SKM-1 treated with dmso at 0.1 percent for 144 hours (cell line): ENCODE measurements around the gene CGA.
A peak's percentile ranks its signal among the peaks of the same experiment; 100 is the strongest.
"Not testable (repeated sequence)": the region's sequence is repeated elsewhere in the genome, so short reads cannot be mapped to it uniquely, and the experiment has no call there.

Experiments
- DNase-seq: peaks from one replicate; lab custom pipeline; 2025; ENCODE audit not compliant: unreplicated experiment; lab: John Stamatoyannopoulos, UW

The CGA gene

DNA sequence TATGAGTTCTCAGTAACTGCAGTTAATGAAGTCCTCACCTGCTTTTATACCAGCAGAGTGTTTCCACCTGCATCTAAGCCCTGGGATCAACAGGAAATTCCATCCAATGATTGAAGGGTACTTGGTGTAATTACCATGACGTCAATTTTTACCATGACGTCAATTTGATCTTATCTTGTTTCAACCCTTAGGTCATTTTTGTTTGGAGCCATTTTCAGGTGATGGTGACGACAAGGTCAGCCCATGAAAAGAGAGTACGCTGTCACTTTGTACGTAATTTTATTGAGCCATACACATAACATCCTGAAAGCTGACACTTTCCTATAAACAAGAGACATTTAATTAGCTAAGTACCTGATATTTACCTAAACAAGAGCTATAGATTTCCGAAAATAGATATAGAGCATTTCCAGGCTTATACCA lies at the start of gene CGA:
Gene CGA (minus strand): TSS at position 20 of the 423 bp plus-strand sequence. CDS start 6,906 bp downstream, outside the sequence.
- DNase-seq: no peak

DNA sequence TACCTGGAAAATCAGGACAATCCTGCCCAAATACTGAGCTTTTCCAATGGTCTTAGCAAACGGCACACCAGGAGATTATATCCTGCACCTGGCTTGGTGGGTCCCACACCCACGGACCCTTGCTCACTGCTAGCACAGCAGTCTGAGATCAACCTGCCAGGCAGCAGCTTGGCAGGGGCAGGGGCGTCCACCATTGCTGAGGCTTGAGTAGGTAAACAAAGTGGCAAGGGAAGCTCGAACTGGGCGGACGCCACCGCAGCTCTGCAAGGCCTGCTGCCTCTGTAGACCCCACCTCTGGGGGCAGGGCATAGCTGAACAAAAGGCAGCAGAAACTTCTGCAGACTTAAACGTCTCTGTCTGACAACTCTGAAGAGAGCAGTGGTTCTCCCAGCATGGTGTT lies 45.0 kb upstream of the CGA start:
- DNase-seq: not testable (repeated sequence)

DNA sequence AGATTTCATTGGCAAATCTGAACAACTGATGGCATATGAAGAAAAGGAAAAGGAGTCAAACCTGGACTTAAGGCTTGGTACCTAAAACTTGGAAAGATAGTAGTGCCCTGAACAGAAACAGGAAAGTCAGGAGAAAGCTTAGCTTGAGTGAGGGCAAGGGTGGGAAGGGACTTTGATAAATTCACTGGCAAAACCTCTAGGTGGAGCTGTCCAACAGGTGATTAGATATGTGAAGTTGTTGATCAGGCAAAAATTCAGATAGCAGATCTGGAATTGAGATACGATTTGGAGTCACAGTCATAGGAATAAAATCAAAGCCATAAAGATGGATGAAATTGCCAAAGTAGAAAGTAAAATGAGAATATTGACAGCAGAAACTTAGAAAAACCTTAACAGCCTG lies 44.3 kb upstream of the CGA start:
- DNase-seq: peak; percentile 33

DNA sequence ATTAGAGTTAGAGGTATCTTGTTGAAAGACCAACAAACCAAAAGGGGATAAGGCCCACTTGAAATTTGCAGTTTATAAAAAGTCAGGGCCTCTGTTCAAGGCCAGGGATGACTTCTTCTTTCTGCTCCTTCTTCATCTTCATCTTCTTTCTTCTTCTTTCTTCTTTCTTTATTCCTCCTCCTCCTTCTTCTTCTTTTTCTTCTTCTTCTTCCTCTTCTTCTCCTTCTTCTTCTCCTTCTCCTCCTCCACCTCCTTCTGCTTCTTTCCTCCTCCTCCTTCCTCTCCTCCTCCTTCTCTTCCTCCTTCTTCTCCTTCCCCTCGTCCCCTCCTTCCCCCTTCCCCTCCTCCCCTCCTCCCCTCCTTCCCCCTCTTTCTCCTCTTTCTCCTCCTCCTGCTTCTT lies 42.1 kb upstream of the CGA start:
- DNase-seq: no peak

DNA sequence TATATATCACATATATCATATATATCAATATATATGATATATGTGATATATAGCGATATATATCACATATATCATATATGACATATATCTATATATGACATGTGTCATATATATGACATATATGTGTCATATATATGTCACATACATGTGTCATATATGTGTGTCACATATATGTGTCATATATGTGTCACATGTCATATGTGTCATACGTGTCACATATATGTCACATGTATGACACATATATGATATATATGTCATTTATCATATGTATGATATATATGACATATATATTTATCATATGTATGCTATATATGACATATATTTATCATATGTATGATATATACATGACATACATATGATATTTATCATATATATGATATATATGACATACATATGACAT lies 32.8 kb upstream of the CGA start:
- no peak for DNase-seq

DNA sequence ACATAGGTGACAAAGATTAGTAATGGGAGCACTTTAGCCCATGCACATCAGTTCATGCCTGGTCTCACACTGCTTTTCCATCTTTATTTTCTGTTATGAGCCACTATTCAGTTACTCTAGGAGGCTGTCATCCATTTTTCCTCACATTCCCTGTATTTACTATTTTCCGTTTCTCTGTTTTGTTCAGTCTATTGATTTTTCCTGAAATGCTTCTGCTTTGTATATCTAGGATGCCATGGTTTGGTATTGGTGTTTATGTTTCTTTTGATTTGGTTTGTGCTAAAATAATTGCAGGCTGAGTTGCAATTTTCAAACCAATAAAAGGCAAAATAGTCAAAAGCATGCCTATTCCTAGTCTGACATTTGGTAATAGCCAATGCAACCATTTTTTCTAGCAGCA lies 31.6 kb upstream of the CGA start:
- DNase-seq: no peak

DNA sequence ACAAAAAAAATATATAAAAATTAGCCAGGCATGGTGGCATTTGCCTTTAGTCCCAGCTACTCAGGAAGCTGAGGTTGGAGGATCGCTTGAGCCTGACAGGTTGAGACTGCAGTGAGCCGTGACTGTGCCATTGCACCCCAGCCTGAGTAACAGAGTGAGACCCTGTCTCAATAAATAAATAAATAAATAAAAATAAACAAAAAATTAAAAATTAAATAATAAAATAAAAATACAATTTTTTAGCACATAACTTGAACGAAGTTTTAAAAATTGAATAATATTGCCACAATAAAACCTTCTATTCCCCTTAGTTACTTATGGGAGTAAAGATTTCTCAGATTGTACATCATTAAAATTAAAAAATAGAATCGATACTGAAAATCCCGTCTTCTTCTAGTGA lies 29.2 kb upstream of the CGA start:
- no peak for DNase-seq

DNA sequence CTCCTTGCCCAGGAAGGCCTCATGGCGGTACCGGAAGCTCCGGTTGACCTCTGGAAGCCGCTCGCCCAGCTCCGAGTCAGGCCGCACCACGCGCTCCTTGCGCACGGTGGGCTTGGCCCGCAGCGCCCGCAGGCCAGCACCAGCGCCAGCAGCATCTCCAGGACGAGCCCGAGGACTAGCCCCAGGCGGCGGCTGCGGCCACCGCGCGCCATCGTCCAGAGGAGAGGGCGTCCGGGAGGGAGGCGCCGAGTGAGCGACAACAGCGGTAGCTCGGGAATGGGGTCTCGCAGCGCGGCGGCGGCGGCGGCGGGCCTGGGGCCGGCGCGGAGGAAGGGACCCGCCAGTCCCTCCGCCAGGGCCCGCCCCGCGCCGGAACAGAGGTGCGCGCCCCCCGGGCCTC lies 27.6 kb upstream of the CGA start:
- no peak for DNase-seq

DNA sequence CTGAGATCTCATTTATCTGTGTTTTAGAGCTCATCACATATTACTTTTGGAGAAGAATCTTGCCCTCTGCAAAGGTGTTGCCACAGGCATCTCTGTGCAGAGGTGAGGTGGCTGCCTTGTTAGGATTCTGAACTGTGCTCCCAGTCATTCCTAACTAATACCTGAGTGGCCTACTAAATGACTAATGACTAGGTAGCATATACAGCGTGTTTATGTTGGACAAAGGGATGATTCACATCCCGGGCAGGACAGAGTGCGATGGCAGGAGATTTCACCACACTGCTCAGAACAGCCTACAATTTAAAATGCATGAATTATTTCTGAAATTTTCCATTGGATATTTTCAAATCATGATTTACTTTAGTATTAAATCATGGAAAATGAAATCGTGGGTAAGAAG lies 23.1 kb upstream of the CGA start:
- DNase-seq: no peak

DNA sequence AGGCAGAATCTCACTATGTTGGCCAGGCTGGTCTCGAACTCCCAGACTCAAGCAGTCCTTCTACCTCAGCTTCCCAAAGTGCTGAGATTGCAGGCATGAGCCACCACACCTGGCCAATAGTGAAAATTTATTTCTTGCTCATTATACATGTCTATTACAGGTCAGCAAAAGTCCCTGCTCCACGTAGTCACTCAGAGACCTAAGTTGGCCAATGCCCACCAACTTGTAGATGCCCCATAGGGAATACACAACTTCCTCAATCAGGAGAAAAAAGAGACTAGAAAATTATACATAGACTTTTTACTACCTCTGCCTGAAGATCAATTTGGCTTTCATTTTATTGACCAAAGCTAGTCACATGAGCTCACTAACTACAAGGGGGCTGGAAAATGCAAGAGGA lies 22.0 kb upstream of the CGA start:
- no peak for DNase-seq

DNA sequence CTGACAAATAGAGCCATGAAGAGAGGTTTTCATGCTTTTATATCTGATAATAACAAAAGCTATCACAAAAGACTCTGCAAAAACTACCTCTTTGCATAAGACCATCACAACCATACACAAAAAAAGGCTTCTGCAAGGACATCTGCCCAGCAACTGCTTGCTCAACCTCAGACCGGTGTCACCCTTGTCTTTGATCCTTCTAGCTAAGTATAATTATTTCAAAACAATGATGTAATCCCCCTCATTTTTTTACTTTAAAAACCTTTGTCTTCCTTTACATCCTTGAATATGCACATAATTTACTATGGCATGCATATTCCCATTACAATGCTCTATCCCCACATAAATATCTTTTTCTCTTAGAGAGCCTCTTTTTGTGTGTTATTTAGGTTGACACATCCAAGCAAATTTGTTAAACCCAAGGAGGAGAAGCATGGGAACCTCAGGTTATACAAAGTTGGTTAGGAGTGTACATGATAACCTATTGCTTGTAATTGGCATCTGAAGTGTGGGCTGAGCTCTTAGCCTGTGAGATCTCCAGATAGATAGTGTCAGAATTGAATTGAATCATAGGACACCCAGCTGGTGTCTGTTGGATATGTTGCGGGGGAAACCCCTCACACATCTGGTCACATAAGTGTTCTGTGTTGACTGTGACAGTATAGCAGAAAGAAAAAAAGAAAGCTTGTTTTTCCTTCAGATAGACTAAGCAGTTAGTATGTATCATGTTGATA lies 20.7 kb upstream of the CGA start:
- no peak for DNase-seq

DNA sequence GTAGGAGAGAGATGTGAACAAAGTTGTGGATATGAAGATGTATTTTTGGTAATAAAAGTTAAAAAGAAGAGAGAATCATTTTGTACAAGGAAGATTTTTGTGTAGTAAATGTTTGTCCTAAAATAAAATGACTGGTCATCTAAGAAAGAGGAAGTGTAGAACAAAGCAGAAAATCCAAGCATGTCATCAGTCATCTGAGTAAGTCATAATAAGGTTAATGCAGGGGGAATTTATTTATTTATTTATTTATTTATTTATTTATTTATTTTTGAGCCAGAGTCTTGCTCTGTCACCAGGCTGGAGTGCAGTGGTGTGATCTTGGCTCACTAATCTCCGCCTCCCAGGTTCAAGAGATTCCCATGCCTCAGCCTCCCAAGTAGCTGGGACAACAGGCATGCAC lies 15.7 kb upstream of the CGA start:
- no peak for DNase-seq

DNA sequence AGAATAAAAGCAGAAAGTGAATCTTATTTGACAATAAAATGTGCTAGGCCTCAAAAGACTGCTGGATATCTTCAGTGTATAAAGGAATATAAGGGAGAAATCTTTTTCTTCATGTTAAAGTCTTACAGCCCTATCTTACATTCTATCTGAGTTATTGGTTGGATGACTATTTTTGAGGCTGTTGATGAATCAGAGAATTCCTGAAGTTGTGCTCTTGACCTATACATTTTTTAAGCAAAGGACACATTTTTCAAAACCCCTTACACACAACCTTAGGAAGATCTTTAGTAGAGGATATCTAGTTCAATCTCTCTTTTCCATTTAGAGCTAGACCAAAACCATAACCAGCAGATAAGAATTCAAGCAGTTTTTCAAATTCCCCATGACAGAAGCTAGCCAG lies 10.9 kb upstream of the CGA start:
- DNase-seq: no peak

DNA sequence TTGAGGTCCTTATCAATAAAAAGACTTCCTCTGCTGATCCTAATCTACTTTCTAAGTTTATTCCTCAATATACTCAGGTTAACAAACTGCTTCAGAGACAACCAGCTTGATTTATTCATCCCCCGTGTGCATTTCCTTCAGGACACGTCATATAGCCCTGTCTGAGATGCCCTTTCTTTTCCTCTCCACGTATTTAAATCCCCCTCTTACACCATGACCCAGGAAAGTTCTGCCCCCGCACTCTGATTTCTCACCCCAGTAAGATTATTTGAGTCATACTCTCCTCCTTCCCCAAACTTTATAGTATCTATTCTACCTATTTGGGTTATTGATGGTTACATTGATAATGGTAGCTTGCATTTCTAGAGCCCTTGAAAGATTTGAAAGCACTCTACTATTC lies 9.8 kb upstream of the CGA start:
- DNase-seq: no peak

DNA sequence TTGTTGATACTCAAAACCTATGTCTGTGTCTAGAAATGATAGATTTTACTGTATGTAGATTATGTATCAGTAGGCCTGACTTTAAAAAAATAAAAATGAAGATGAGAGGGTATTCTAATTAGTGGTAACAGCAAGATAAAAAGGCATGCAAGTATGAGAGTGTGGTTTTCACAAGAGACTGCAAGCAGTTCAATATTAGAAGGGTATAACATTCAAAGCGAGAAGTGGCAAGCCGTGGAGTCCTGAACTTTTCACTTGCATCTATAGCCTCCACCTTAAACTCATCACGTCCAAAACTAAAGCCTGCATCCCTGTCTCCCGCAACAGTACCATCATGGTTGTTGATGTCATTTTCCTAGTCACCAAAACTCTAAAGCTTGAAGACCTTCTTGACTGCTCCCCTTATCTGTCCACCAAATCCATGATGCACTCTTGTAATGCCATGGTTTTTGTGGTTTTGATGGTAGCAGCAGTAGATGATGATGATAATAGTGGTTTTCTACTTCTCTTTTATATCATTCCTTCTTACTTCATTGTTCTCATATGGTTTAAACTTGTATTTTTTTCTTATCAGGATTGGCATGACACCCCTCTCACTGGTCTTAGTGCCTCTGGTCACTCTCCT lies 9.2 kb upstream of the CGA start:
- DNase-seq: no peak

DNA sequence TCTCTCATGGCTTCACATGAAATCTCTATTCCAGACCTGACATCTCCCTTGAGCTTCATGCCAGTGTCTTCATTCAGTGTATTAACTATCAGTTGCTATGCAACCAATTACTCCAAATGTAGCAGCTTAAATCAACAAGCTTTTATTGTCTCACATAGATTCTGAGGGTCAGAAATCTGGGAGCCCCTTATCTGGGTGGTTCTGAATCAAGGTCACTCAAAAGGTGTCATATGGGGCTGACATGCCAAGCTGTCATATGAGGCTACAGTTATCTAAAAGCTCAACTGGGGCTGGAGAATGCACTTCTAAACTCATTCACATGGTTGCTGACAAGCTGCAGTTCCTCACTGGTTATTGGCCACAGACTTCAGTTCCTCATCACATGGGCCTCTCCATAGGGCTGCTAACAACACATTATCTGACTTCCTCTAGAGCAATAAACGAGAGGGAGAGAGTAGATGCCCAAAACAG lies 7.3 kb upstream of the CGA start:
- no peak for DNase-seq

DNA sequence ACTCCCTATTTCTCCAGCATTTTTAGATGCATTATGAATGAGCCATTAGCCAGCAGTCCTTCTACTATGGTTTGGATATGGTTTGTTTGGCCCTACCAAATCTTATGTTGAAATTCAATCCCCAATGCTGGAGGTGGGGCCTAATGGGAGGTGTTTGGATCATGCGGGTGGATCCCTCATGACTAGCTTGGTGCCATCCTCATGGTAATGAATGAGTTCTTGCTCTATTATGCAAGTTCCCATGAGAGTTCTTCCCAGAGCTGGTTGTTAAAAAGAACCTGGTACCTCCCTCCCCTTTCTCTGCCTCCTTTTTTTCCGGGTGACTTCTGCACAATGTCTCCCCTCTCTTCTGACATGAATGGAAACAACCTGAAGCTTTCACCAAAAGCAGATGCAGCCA lies 6.2 kb upstream of the CGA start:
- no peak for DNase-seq

DNA sequence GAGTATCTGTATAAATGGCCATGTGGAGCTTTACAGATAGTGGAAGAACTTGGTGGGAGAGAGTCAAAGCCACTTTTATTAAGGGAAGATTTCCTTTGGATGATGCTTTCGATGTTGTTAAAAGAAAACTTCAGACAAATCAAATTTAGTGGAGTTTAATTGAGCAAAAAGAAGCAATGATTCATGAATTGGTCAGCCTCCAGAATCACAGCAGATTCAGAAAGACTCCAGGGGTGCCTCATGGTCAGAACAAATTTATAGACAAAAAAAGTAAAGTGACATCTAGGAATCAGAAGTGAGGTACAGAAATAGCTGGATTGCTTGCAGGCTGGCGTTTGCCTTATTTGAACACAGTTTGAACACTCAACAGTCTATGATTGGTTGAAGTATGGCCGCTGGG lies 5.3 kb upstream of the CGA start:
- no peak for DNase-seq

DNA sequence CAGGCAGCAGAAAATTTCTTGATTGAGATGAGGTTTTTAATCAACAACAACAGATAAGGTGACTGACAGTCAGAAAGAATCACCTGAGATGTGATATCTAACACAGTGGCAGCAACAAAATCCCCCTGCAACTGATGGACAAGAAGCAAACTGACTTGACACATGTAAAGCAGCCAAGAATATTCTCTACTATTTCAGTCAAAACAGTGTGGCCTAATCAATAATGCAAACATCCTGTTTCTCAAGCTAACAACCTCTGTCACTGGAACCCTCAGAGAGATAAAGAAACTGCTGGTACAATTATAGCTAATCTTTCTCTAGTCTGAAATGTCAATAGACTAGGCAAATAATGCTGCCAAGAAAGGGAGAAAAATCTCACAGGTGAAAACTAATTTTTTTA lies 4.6 kb upstream of the CGA start:
- no peak for DNase-seq

DNA sequence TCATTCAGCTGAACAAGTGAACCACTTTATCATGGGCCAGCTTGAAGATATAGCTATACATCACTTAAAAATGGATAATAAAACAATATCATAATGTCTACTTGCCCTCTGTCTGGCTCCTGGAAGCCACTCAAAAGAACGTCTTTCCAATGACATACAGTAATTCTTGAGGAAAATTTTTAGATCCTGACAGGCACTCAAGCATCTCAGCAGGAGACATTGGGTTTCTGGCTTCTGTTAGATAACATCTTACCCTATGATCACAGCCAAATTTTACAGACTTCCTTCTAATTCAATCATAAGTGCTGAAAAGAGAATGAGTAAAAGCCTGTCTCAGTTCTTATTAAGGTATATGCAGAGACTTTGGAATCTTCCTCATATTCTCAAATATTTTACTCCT lies 330 bp downstream of the CGA start:
- no peak for DNase-seq

DNA sequence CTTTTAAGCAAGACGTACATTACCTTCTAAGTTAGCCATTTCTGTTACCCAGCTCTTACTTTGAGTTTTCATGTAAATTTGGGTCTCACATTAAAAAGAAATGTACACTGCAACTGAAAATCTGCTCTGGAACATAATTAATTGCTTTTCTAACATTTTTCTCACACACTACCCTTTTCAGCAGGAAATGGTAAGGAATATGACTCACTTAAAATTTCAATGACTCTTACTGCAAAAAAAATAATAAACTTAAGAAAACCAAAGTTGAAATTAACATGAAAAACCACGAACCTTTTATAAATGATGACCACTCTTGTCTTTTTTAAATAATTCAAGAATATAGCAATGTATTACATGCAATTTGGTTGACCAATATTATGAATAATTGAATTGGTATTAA lies 1.3 kb downstream of the CGA start:
- no peak for DNase-seq

DNA sequence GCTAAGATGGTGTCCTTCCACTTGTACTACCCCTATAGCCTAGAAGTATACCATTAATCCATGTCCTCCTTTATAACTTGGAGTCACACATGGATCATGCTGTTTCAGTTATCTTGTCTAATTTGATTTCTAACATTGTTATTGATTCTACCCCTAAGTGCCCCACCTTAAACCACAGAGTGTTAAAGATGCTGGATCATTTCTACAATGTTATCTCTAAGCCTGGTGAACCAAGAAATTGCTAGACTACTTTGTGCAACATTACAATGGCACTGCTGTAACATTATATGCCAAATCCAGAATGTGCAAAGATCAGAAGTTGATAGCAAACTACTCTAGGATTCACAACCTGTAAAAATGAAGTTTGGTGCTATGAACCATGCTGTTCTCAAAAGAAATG lies 1.7 kb downstream of the CGA start:
- no peak for DNase-seq

DNA sequence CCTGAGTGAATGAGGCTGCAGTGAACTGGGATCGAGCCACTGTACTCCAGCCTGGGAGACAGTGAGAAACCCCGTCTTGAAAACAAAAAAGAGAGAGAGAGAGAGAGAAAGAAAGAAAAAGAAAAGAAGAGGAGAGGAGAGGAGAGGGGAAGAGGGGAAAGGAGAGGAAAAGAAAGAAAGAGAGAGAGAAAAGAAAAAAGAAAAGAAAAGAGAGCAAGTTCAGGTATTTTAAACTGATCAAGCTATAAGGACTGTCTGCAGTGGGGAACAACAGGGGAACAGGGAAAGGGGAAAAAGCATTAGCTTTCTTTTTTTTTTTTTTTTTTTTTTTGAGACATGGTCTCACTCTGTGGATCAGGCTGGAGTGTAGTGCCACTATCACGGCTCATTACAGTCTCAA lies 2.5 kb downstream of the CGA start:
- no peak for DNase-seq
